HCT116 (cell line): ENCODE results near the gene PCDHB16.

Experiments
- RAD21 ChIP-seq: IDR thresholded peaks from 2 replicates; pipeline ENCODE4 v1.6.1; 2012; ENCODE audit warnings: low read depth, mild to moderate bottlenecking
- ZFX ChIP-seq: fragments of 450-650 bp; IDR thresholded peaks from 2 replicates; pipeline ENCODE4 v1.6.1; 2017
- TF ChIP-seq, protein P1 (sequence below), 3 experiments: fragments of 200-600 bp in 1 of 3; sonication (generic) in 1 of 3; IDR thresholded peaks in 2 of 3; conservative IDR thresholded peaks in 1 of 3; 2 replicates each; pipeline ENCODE4 v1.5.1; 2012 to 2017; ENCODE audit warnings: low read depth in 2 of 3, low read length in 2 of 3, antibody characterized with exemption in 1 of 3, borderline replicate concordance in 1 of 3, control low read depth in 1 of 3, mild to moderate bottlenecking in 1 of 3, mixed read lengths in 1 of 3, mixed run types in 1 of 3, moderate library complexity in 1 of 3; ENCODE audit not compliant: insufficient read depth in 1 of 3

- TF ChIP-seq, protein P1, sequence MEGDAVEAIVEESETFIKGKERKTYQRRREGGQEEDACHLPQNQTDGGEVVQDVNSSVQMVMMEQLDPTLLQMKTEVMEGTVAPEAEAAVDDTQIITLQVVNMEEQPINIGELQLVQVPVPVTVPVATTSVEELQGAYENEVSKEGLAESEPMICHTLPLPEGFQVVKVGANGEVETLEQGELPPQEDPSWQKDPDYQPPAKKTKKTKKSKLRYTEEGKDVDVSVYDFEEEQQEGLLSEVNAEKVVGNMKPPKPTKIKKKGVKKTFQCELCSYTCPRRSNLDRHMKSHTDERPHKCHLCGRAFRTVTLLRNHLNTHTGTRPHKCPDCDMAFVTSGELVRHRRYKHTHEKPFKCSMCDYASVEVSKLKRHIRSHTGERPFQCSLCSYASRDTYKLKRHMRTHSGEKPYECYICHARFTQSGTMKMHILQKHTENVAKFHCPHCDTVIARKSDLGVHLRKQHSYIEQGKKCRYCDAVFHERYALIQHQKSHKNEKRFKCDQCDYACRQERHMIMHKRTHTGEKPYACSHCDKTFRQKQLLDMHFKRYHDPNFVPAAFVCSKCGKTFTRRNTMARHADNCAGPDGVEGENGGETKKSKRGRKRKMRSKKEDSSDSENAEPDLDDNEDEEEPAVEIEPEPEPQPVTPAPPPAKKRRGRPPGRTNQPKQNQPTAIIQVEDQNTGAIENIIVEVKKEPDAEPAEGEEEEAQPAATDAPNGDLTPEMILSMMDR (IDR thresholded peaks at IDR 0.05 in 2 of 3, conservative IDR thresholded peaks at IDR 0.05 in 1 of 3; ENCODE audit: borderline replicate concordance in 1 of 3, insufficient read depth in 1 of 3, low read depth in 2 of 3, low read length in 2 of 3): peak; percentile 44 to 78 (median 59); a peak in 5 of 6 replicates
- peak; percentile 52 for TF ChIP-seq RAD21
- no peak for TF ChIP-seq ZFX
Observed at GRCh38 chr5:141186897-141187512, 4.8 kb downstream of the PCDHB16 start, which contains the start of gene PCDHB9.
